H9 (cell line): Measurements from ENCODE around the gene SMC3. TPM values are rescaled to one million over a fixed set of nuclear protein-coding genes. Genes with fewer than 3 reads are reported as not detected.

Experiments
- DNase-seq: peaks from one replicate; pipeline ENCODE4 v3.0.0-alpha.2; 2017
- H2AFZ ChIP-seq: one replicate; pipeline ENCODE4 v1.6.1; 2013; ENCODE audit warnings: mild to moderate bottlenecking, low read length, control low read depth, moderate library complexity
- H2AK5ac ChIP-seq: 2 replicates; pipeline ENCODE4 v1.6.1; 2013; ENCODE audit warnings: low read length, control low read depth, mixed read lengths; ENCODE audit not compliant: insufficient read length
- H2BK120ac ChIP-seq: one replicate; pipeline ENCODE4 v1.6.1; 2013; ENCODE audit warnings: low read depth, mild to moderate bottlenecking, low read length, control low read depth, inconsistent platforms; ENCODE audit not compliant: poor library complexity, severe bottlenecking
- H2BK12ac ChIP-seq: 2 replicates; pipeline ENCODE4 v1.6.1; 2013; ENCODE audit warnings: low read length, control low read depth, mixed read lengths, low read depth; ENCODE audit not compliant: insufficient read length
- H2BK15ac ChIP-seq: 2 replicates; pipeline ENCODE4 v1.6.1; 2013; ENCODE audit warnings: low read depth, low read length, control low read depth
- H2BK20ac ChIP-seq: one replicate; pipeline ENCODE4 v1.6.1; 2013; ENCODE audit warnings: low read depth, mild to moderate bottlenecking, low read length, control low read depth, inconsistent platforms; ENCODE audit not compliant: poor library complexity, severe bottlenecking
- H2BK5ac ChIP-seq: 2 replicates; pipeline ENCODE4 v1.6.1; 2013; ENCODE audit warnings: low read length, control low read depth, mixed read lengths; ENCODE audit not compliant: insufficient read length
- H3K14ac ChIP-seq: 2 replicates; pipeline ENCODE4 v1.6.1; 2013; ENCODE audit warnings: low read length, control low read depth; ENCODE audit not compliant: insufficient read depth
- H3K18ac ChIP-seq: 2 replicates; pipeline ENCODE4 v1.6.1; 2013; ENCODE audit warnings: low read depth, mild to moderate bottlenecking, mixed read lengths, low read length, control low read depth; ENCODE audit not compliant: insufficient read length
- H3K23ac ChIP-seq: 2 replicates; pipeline ENCODE4 v1.6.1; 2013; ENCODE audit warnings: low read length, control low read depth, mixed read lengths, low read depth; ENCODE audit not compliant: insufficient read length
- H3K23me2 ChIP-seq: 2 replicates; pipeline ENCODE4 v1.6.1; 2013; ENCODE audit warnings: low read depth, mild to moderate bottlenecking, mixed read lengths, low read length, control low read depth; ENCODE audit not compliant: insufficient read length, poor library complexity, severe bottlenecking
- H3K27ac ChIP-seq: 2 replicates; pipeline ENCODE4 v1.5.1; 2013; ENCODE audit warnings: low read length, control low read depth, mixed read lengths, low read depth; ENCODE audit not compliant: insufficient read length
- H3K27me3 ChIP-seq: 2 replicates; pipeline ENCODE4 v1.6.1; 2013; ENCODE audit warnings: low read length, control low read depth, inconsistent platforms; ENCODE audit not compliant: insufficient read depth
- H3K4ac ChIP-seq: 2 replicates; pipeline ENCODE4 v1.6.1; 2013; ENCODE audit warnings: low read depth, mild to moderate bottlenecking, control low read depth, inconsistent platforms, low read length, moderate library complexity
- H3K4me1 ChIP-seq: 2 replicates; pipeline ENCODE4 v1.6.1; 2013; ENCODE audit warnings: low read length, control low read depth, inconsistent platforms; ENCODE audit not compliant: insufficient read depth
- H3K4me2 ChIP-seq: 2 replicates; pipeline ENCODE4 v1.6.1; 2013; ENCODE audit warnings: low read length, control low read depth, mixed read lengths; ENCODE audit not compliant: insufficient read length, insufficient read depth
- H3K56ac ChIP-seq: 2 replicates; pipeline ENCODE4 v1.6.1; 2013; ENCODE audit warnings: low read depth, mild to moderate bottlenecking, mixed read lengths, low read length, control low read depth; ENCODE audit not compliant: insufficient read length
- H3K79me1 ChIP-seq: 2 replicates; pipeline ENCODE4 v1.6.1; 2013; ENCODE audit warnings: low read depth, mild to moderate bottlenecking, moderate library complexity, low read length, control low read depth, inconsistent platforms; ENCODE audit not compliant: insufficient read depth, poor library complexity, severe bottlenecking
- H3K79me2 ChIP-seq: 2 replicates; pipeline ENCODE4 v1.6.1; 2013; ENCODE audit warnings: low read length, control low read depth, inconsistent platforms; ENCODE audit not compliant: insufficient read depth
- H3K9ac ChIP-seq: 2 replicates; pipeline ENCODE4 v1.6.1; 2013; ENCODE audit warnings: low read length, control low read depth, mixed read lengths; ENCODE audit not compliant: insufficient read length; ENCODE audit errors: extremely low read depth
- H3K9me3 ChIP-seq: one replicate; pipeline ENCODE4 v1.6.1; 2013; ENCODE audit warnings: low read depth, low read length, inconsistent platforms; ENCODE audit not compliant: control insufficient read depth
- H3T11ph ChIP-seq: one replicate; pipeline ENCODE4 v1.6.1; 2013; ENCODE audit warnings: mild to moderate bottlenecking, low read length, control low read depth, inconsistent platforms
- H4K20me1 ChIP-seq: one replicate; pipeline ENCODE4 v1.6.1; 2013; ENCODE audit not compliant: control insufficient read depth, insufficient read length, insufficient read depth
- H4K5ac ChIP-seq: 2 replicates; pipeline ENCODE4 v1.6.1; 2013; ENCODE audit warnings: low read depth, mild to moderate bottlenecking, mixed read lengths, low read length, control low read depth; ENCODE audit not compliant: insufficient read length
- H4K8ac ChIP-seq: replicated peaks from 2 replicates; pipeline ENCODE4 v1.6.1; 2013; ENCODE audit warnings: low read length, control low read depth, mixed read lengths, low read depth; ENCODE audit not compliant: insufficient read length
- H4K91ac ChIP-seq: 2 replicates; pipeline ENCODE4 v1.6.1; 2013; ENCODE audit warnings: low read depth, mild to moderate bottlenecking, moderate library complexity, mixed read lengths, low read length, control low read depth; ENCODE audit not compliant: insufficient read length
- H3K27ac Mint-ChIP-seq, 3 experiments: 2 replicates in 2 of 3; 3 replicates in 1 of 3; pipeline ENCODE4 v1.8.0; 2020 to 2021; ENCODE audit warnings: mixed read lengths in 3 of 3, mild to moderate bottlenecking in 1 of 3, moderate library complexity in 1 of 3
- H3K27me3 Mint-ChIP-seq: 2 replicates; pipeline ENCODE4 v1.8.0; 2021; ENCODE audit warnings: low read depth, mild to moderate bottlenecking, moderate library complexity, mixed read lengths
- H3K36me3 Mint-ChIP-seq, 3 experiments: 2 replicates in 2 of 3; 3 replicates in 1 of 3; pipeline ENCODE4 v1.8.0; 2020 to 2021; ENCODE audit warnings: low read depth in 3 of 3, mixed read lengths in 3 of 3; ENCODE audit not compliant: insufficient read depth in 1 of 3
- H3K4me1 Mint-ChIP-seq, 2 experiments: 2 replicates each; pipeline ENCODE4 v1.8.0; 2020; ENCODE audit warnings: mixed read lengths in 2 of 2
- H3K4me3 Mint-ChIP-seq, 2 experiments: 2 replicates in 1 of 2; 3 replicates in 1 of 2; pipeline ENCODE4 v1.8.0; 2020 to 2021; ENCODE audit warnings: mild to moderate bottlenecking in 2 of 2, mixed read lengths in 2 of 2, moderate library complexity in 1 of 2
- H3K9me3 Mint-ChIP-seq, 2 experiments: 2 replicates in 1 of 2; 3 replicates in 1 of 2; pipeline ENCODE4 v1.8.0; 2020; ENCODE audit warnings: mild to moderate bottlenecking in 2 of 2, mixed read lengths in 2 of 2, moderate library complexity in 1 of 2
- CTCF ChIP-seq: fragments of 200-600 bp; sonication (generic); conservative IDR thresholded peaks from 3 replicates; pipeline ENCODE4 v1.8.0; 2021; ENCODE audit warnings: antibody characterized with exemption, mild to moderate bottlenecking
- WGBS: extraction: QIAGEN DNeasy Blood & Tissue Kit; methylation state at CpG from one replicate; pipeline ENCODE4 v1.1.7; 2013; ENCODE audit warnings: missing lambda C conversion rate, low lambda C conversion rate, mixed read lengths; ENCODE audit not compliant: insufficient read length; ENCODE audit errors: extremely low coverage; 5-methylcytosine and 5-hydroxymethylcytosine counted together
- total RNA-seq: library from RNA; stranded (reverse); gene quantifications from 2 replicates; pipeline ENCODE4 v1.2.1, GENCODE V29; 2021

Gene SMC3
- total RNA-seq, 1 experiment from 2014 or later, result 82.4 TPM

- Histone ChIP-seq H3K79me2 (no peaks in the 10 kb centered on the region), H2BK120ac (no peak overlapping the region), H4K20me1 (no peaks in the 10 kb centered on the region), H3K79me1 (no peaks in the 10 kb centered on the region), H3K23ac (no peak overlapping the region), H3K4me1 (peaks cover 6% of the 10 kb centered on the region; the same call in 1 of the 2 replicates), H2AK5ac (no peak overlapping the region), H3K27me3 (peaks cover 28% of the 10 kb centered on the region; the same call in 1 of the 2 replicates), H4K8ac (no peak overlapping the region), H2BK20ac (no peak overlapping the region), H4K91ac (no peak overlapping the region), H4K5ac (no peak overlapping the region), H3K9me3 (no peaks in the 10 kb centered on the region), H2BK15ac (no peak overlapping the region), H3K4me2 (peak overlapping the region; percentile 8), H2BK12ac (no peak overlapping the region), H2AFZ (no peak overlapping the region), H3K23me2 (peaks cover 17% of the 10 kb centered on the region), H3K18ac (no peak overlapping the region), H3K9ac (no peak overlapping the region), H3K27ac (no peak overlapping the region), H3K14ac (no peak overlapping the region), H3K4ac (no peak overlapping the region), H3K56ac (no peak overlapping the region), H3T11ph (no peak overlapping the region), H2BK5ac (no peak overlapping the region)
- Mint-ChIP-seq H3K4me1 (peaks cover 47 to 51% of the 10 kb centered on the region in 2 experiments), H3K27me3 (peaks cover 51% of the 10 kb centered on the region), H3K9me3 (peaks cover 0 to 2% of the 10 kb centered on the region in 2 experiments; a peak in 2 of 5 replicates), H3K36me3 (peaks cover 0 to 3% (median 0%) of the 10 kb centered on the region in 3 experiments; a peak in 1 of 7 replicates), H3K27ac (no peak overlapping the region), H3K4me3 (peak overlapping the region; percentile 21 to 51; a peak in 3 of 5 replicates)
- peak; percentile 88 for DNase-seq
- TF ChIP-seq CTCF, result no peak
- WGBS, result no CpG with 5 or more reads among the region's 5 CpGs
Observed at GRCh38 chr10:110641256-110641655, 73.8 kb downstream of the SMC3 start.
